HEK293 (cell line): ENCODE measurements around the gene TLX3.

Experiments
- ATF2 ChIP-seq: fragments of 450-650 bp; formaldehyde crosslinking; IDR thresholded peaks from 2 replicates; pipeline ENCODE4 v1.5.1; 2016; ENCODE audit warnings: missing biosample characterization, missing genetic modification characterization, low read depth
- GFI1B ChIP-seq: fragments of 450-650 bp; formaldehyde crosslinking; IDR thresholded peaks from 2 replicates; pipeline ENCODE4 v1.5.1; 2016; ENCODE audit warnings: missing biosample characterization, missing genetic modification characterization
- KLF10 ChIP-seq: fragments of 450-650 bp; IDR thresholded peaks from 2 replicates; pipeline ENCODE4 v1.5.1; 2018; ENCODE audit warnings: missing biosample characterization, mild to moderate bottlenecking, missing genetic modification characterization
- MEIS1 ChIP-seq: sonication (generic); formaldehyde crosslinking; IDR thresholded peaks from 2 replicates; pipeline ENCODE4 v1.8.1; 2022; ENCODE audit warnings: missing genetic modification reagents, mild to moderate bottlenecking, borderline replicate concordance
- SALL2 ChIP-seq: fragments of 450-650 bp; formaldehyde crosslinking; IDR thresholded peaks from 2 replicates; pipeline ENCODE4 v1.5.0; 2017; ENCODE audit warnings: missing biosample characterization, mild to moderate bottlenecking, missing genetic modification characterization, borderline replicate concordance
- SP2 ChIP-seq: fragments of 450-650 bp; formaldehyde crosslinking; IDR thresholded peaks from 2 replicates; pipeline ENCODE4 v1.5.1; 2016; ENCODE audit warnings: missing biosample characterization, missing genetic modification characterization
- ZBTB1 ChIP-seq: fragments of 450-650 bp; formaldehyde crosslinking; IDR thresholded peaks from 2 replicates; pipeline ENCODE4 v1.5.1; 2016; ENCODE audit warnings: missing biosample characterization, missing genetic modification characterization
- ZBTB21 ChIP-seq: fragments of 450-650 bp; formaldehyde crosslinking; IDR thresholded peaks from 2 replicates; pipeline ENCODE4 v1.5.1; 2017; ENCODE audit warnings: missing biosample characterization, missing genetic modification characterization
- ZBTB44 ChIP-seq: fragments of 450-650 bp; IDR thresholded peaks from 2 replicates; pipeline ENCODE4 v1.5.1; 2018; ENCODE audit warnings: missing biosample characterization, mild to moderate bottlenecking, missing genetic modification characterization
- ZEB2 ChIP-seq: fragments of 450-650 bp; formaldehyde crosslinking; IDR thresholded peaks from 2 replicates; pipeline ENCODE4 v1.5.1; 2016; ENCODE audit warnings: missing biosample characterization, missing genetic modification characterization
- ZFP3 ChIP-seq: fragments of 450-650 bp; formaldehyde crosslinking; IDR thresholded peaks from 2 replicates; pipeline ENCODE4 v1.5.1; 2016; ENCODE audit warnings: low read depth, missing biosample characterization, missing genetic modification characterization
- ZNF211 ChIP-seq: fragments of 450-650 bp; formaldehyde crosslinking; IDR thresholded peaks from 2 replicates; pipeline ENCODE4 v1.5.1; 2016; ENCODE audit warnings: low read depth, missing biosample characterization, missing genetic modification characterization
- ZNF266 ChIP-seq: fragments of 450-650 bp; formaldehyde crosslinking; IDR thresholded peaks from 2 replicates; pipeline ENCODE4 v1.5.1; 2016; ENCODE audit warnings: missing biosample characterization, missing genetic modification characterization, low read depth
- ZNF302 ChIP-seq: fragments of 450-650 bp; formaldehyde crosslinking; IDR thresholded peaks from 2 replicates; pipeline ENCODE4 v1.5.1; 2016; ENCODE audit warnings: missing biosample characterization, missing genetic modification characterization, low read depth
- ZNF324 ChIP-seq: fragments of 450-650 bp; formaldehyde crosslinking; IDR thresholded peaks from 2 replicates; pipeline ENCODE4 v1.5.1; 2016; ENCODE audit warnings: missing biosample characterization, missing genetic modification characterization
- ZNF404 ChIP-seq: fragments of 450-650 bp; formaldehyde crosslinking; IDR thresholded peaks from 2 replicates; pipeline ENCODE4 v1.5.1; 2017; ENCODE audit warnings: missing biosample characterization, missing genetic modification characterization
- ZNF585B ChIP-seq: fragments of 450-650 bp; formaldehyde crosslinking; IDR thresholded peaks from 2 replicates; pipeline ENCODE4 v1.5.1; 2016; ENCODE audit warnings: missing biosample characterization, missing genetic modification characterization
- ZNF596 ChIP-seq: fragments of 450-650 bp; IDR thresholded peaks from 2 replicates; pipeline ENCODE4 v1.5.0; 2018; ENCODE audit warnings: missing biosample characterization, mild to moderate bottlenecking, missing genetic modification characterization, moderate library complexity
- ZNF600 ChIP-seq: fragments of 450-650 bp; formaldehyde crosslinking; IDR thresholded peaks from 2 replicates; pipeline ENCODE4 v1.5.1; 2016; ENCODE audit warnings: missing biosample characterization, missing genetic modification characterization
- ZNF701 ChIP-seq: fragments of 450-650 bp; formaldehyde crosslinking; IDR thresholded peaks from 2 replicates; pipeline ENCODE4 v1.5.1; 2016; ENCODE audit warnings: missing biosample characterization, missing genetic modification characterization
- ZNF768 ChIP-seq: fragments of 450-650 bp; formaldehyde crosslinking; IDR thresholded peaks from 2 replicates; pipeline ENCODE4 v1.5.1; 2018; ENCODE audit warnings: missing biosample characterization, mild to moderate bottlenecking, missing genetic modification characterization
- ZNF791 ChIP-seq: fragments of 450-650 bp; formaldehyde crosslinking; IDR thresholded peaks from 2 replicates; pipeline ENCODE4 v1.5.1; 2016; ENCODE audit warnings: missing biosample characterization, missing genetic modification characterization
- ZNF843 ChIP-seq: fragments of 450-650 bp; formaldehyde crosslinking; IDR thresholded peaks from 2 replicates; pipeline ENCODE4 v1.5.1; 2016; ENCODE audit warnings: missing biosample characterization, missing genetic modification characterization
- TF ChIP-seq, protein P1 (sequence below): fragments of 450-650 bp; formaldehyde crosslinking; IDR thresholded peaks from 2 replicates; pipeline ENCODE4 v1.5.1; 2016; ENCODE audit warnings: missing biosample characterization, missing genetic modification characterization
- TF ChIP-seq, protein P2 (sequence below): fragments of 450-650 bp; formaldehyde crosslinking; IDR thresholded peaks from 2 replicates; pipeline ENCODE4 v1.5.1; 2016; ENCODE audit warnings: missing biosample characterization, missing genetic modification characterization
- TF ChIP-seq, protein P3 (sequence below): fragments of 450-650 bp; formaldehyde crosslinking; IDR thresholded peaks from 2 replicates; pipeline ENCODE4 v1.5.1; 2016; ENCODE audit warnings: missing biosample characterization, missing genetic modification characterization
- TF ChIP-seq, protein P4 (sequence below): fragments of 450-650 bp; formaldehyde crosslinking; IDR thresholded peaks from 2 replicates; pipeline ENCODE4 v1.5.1; 2017; ENCODE audit warnings: missing biosample characterization, missing genetic modification characterization
- TF ChIP-seq, protein P5 (sequence below): fragments of 450-650 bp; formaldehyde crosslinking; IDR thresholded peaks from 2 replicates; pipeline ENCODE4 v1.5.1; 2017; ENCODE audit warnings: missing biosample characterization, missing genetic modification characterization

Gene TLX3

DNA sequence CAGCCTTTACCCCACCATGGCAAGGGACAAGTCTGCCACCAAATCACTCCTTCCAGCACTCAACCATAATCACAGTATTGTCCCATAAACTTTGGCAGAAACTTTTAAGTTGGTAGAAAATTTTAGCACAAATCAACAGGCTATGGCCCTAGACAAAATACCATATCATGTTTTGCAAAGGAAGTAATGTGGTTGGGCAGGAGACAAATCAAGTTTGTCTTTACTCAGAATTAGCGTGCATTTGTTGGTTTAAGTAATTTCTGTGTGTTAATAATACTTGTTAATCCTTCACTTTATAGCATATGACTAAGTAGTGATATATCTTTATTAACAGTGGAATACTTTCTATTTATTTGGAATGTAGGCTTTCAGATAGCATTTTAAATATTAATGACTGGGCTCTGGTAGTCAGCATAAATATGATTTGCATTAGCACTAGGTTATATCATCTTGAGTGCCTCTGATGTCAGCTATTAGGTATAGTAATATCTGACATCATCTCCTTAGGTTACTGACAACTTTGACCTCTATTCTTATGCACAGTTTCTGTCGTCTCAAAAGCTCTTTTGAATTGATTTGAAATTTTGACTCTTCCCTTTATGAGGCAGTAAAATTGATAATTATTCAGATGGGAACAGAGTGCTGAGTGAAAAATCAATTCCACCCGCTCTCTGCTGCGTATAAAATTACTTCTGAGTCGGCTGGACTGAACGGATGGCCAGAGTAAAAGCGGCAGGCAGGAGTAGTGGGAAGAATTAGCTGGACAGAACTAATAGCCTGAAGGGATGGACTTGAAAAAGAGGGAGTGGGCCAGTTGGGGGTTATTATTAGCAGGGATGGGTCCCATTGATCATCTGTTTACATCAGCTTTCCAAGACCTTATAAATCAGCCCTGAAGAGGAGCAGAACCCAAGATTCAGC, 40.1 kb upstream of the TLX3 start (continued):
- TF ChIP-seq, protein P1, sequence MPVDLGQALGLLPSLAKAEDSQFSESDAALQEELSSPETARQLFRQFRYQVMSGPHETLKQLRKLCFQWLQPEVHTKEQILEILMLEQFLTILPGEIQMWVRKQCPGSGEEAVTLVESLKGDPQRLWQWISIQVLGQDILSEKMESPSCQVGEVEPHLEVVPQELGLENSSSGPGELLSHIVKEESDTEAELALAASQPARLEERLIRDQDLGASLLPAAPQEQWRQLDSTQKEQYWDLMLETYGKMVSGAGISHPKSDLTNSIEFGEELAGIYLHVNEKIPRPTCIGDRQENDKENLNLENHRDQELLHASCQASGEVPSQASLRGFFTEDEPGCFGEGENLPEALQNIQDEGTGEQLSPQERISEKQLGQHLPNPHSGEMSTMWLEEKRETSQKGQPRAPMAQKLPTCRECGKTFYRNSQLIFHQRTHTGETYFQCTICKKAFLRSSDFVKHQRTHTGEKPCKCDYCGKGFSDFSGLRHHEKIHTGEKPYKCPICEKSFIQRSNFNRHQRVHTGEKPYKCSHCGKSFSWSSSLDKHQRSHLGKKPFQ (tag by site-specific recombination), result no peak
- TF ChIP-seq ZEB2 (tag by site-specific recombination), result 0 out of 2 replicates have a peak, but pooled peaks have one; percentile 38
- TF ChIP-seq ATF2 (tag by site-specific recombination), result peak; percentile 77
- 0 out of 2 replicates have a peak, but pooled peaks have one; percentile 23 for TF ChIP-seq ZNF843 (tag by site-specific recombination)
- no peak for TF ChIP-seq SALL2 (tag by site-specific recombination)
- TF ChIP-seq, protein P2, sequence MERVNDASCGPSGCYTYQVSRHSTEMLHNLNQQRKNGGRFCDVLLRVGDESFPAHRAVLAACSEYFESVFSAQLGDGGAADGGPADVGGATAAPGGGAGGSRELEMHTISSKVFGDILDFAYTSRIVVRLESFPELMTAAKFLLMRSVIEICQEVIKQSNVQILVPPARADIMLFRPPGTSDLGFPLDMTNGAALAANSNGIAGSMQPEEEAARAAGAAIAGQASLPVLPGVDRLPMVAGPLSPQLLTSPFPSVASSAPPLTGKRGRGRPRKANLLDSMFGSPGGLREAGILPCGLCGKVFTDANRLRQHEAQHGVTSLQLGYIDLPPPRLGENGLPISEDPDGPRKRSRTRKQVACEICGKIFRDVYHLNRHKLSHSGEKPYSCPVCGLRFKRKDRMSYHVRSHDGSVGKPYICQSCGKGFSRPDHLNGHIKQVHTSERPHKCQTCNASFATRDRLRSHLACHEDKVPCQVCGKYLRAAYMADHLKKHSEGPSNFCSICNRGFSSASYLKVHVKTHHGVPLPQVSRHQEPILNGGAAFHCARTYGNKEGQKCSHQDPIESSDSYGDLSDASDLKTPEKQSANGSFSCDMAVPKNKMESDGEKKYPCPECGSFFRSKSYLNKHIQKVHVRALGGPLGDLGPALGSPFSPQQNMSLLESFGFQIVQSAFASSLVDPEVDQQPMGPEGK (tag by site-specific recombination), result no peak
- TF ChIP-seq, protein P3, sequence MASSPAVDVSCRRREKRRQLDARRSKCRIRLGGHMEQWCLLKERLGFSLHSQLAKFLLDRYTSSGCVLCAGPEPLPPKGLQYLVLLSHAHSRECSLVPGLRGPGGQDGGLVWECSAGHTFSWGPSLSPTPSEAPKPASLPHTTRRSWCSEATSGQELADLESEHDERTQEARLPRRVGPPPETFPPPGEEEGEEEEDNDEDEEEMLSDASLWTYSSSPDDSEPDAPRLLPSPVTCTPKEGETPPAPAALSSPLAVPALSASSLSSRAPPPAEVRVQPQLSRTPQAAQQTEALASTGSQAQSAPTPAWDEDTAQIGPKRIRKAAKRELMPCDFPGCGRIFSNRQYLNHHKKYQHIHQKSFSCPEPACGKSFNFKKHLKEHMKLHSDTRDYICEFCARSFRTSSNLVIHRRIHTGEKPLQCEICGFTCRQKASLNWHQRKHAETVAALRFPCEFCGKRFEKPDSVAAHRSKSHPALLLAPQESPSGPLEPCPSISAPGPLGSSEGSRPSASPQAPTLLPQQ, result no peak
- no peak for TF ChIP-seq ZNF302 (tag by site-specific recombination)
- no peak for TF ChIP-seq ZNF585B
- no peak for TF ChIP-seq ZNF266 (tag by site-specific recombination)
- no peak for TF ChIP-seq SP2 (tag by site-specific recombination)
- no peak for TF ChIP-seq ZNF404 (tag by site-specific recombination)
- TF ChIP-seq KLF10 (tag by site-specific recombination), result no peak
- TF ChIP-seq ZNF791 (tag by site-specific recombination), result no peak
- no peak for TF ChIP-seq ZNF211 (tag by site-specific recombination)
- no peak for TF ChIP-seq ZBTB1 (tag by site-specific recombination)
- TF ChIP-seq ZNF596 (tag by site-specific recombination), result no peak
- TF ChIP-seq, protein P4, sequence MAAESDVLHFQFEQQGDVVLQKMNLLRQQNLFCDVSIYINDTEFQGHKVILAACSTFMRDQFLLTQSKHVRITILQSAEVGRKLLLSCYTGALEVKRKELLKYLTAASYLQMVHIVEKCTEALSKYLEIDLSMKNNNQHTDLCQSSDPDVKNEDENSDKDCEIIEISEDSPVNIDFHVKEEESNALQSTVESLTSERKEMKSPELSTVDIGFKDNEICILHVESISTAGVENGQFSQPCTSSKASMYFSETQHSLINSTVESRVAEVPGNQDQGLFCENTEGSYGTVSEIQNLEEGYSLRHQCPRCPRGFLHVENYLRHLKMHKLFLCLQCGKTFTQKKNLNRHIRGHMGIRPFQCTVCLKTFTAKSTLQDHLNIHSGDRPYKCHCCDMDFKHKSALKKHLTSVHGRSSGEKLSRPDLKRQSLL, result no peak
- TF ChIP-seq ZBTB44 (tag by site-specific recombination), result no peak
- TF ChIP-seq ZBTB21 (tag by site-specific recombination), result peak; percentile 80
- no peak for TF ChIP-seq ZNF768
- no peak for TF ChIP-seq GFI1B (tag by site-specific recombination)
- TF ChIP-seq ZNF324 (tag by site-specific recombination), result no peak
- no peak for TF ChIP-seq ZNF600 (tag by site-specific recombination)
- TF ChIP-seq, protein P5, sequence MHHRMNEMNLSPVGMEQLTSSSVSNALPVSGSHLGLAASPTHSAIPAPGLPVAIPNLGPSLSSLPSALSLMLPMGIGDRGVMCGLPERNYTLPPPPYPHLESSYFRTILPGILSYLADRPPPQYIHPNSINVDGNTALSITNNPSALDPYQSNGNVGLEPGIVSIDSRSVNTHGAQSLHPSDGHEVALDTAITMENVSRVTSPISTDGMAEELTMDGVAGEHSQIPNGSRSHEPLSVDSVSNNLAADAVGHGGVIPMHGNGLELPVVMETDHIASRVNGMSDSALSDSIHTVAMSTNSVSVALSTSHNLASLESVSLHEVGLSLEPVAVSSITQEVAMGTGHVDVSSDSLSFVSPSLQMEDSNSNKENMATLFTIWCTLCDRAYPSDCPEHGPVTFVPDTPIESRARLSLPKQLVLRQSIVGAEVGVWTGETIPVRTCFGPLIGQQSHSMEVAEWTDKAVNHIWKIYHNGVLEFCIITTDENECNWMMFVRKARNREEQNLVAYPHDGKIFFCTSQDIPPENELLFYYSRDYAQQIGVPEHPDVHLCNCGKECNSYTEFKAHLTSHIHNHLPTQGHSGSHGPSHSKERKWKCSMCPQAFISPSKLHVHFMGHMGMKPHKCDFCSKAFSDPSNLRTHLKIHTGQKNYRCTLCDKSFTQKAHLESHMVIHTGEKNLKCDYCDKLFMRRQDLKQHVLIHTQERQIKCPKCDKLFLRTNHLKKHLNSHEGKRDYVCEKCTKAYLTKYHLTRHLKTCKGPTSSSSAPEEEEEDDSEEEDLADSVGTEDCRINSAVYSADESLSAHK, result no peak
- TF ChIP-seq ZFP3 (tag by site-specific recombination), result no peak
- no peak for TF ChIP-seq ZNF701 (tag by site-specific recombination)
- no peak for TF ChIP-seq MEIS1 (CRISPR knock-in tag)
